NT2/D1 (cell line): ENCODE data around the gene EMP3.
"Not testable (repeated sequence)": the region's sequence is repeated elsewhere in the genome, so short reads cannot be mapped to it uniquely, and the experiment has no call there.

Experiments
- DNase-seq: peaks from one replicate; pipeline ENCODE4 v3.0.0-alpha.2; 2011; ENCODE audit warnings: low read depth, low spot score
- H3K27me3 ChIP-seq: 2 replicates; pipeline ENCODE4 v1.6.0; 2011; ENCODE audit warnings: mild to moderate bottlenecking; ENCODE audit not compliant: insufficient read length, insufficient read depth
- H3K36me3 ChIP-seq: 2 replicates; pipeline ENCODE4 v1.6.1; 2011; ENCODE audit warnings: mild to moderate bottlenecking, low read length, mixed read lengths; ENCODE audit not compliant: insufficient read depth, insufficient read length
- H3K4me1 ChIP-seq: 2 replicates; pipeline ENCODE4 v1.5.1; 2011; ENCODE audit not compliant: insufficient read depth, insufficient read length
- H3K4me3 ChIP-seq: 2 replicates; pipeline ENCODE4 v1.5.1; 2011; ENCODE audit warnings: low read depth; ENCODE audit not compliant: insufficient read length
- H3K9ac ChIP-seq: 2 replicates; pipeline ENCODE4 v1.6.0; 2011; ENCODE audit warnings: low read depth; ENCODE audit not compliant: insufficient read length
- H3K9me3 ChIP-seq: 2 replicates; pipeline ENCODE4 v1.5.1; 2011; ENCODE audit warnings: mild to moderate bottlenecking, low read length; ENCODE audit not compliant: insufficient read depth
- SUZ12 ChIP-seq: IDR thresholded peaks from 2 replicates; pipeline ENCODE4 v1.6.1; 2011; ENCODE audit not compliant: insufficient read length, insufficient read depth; ENCODE audit errors: extremely low read depth
- YY1 ChIP-seq: IDR thresholded peaks from 2 replicates; pipeline ENCODE4 v1.6.1; 2011; ENCODE audit not compliant: insufficient read length, insufficient read depth
- ZNF274 ChIP-seq: IDR thresholded peaks from 2 replicates; pipeline ENCODE4 v1.6.1; 2011; ENCODE audit warnings: mild to moderate bottlenecking, low read depth, low read length

The EMP3 gene

GRCh38 chr19:48368936-48369335, 43.6 kb downstream of the EMP3 start:
- no peak for TF ChIP-seq YY1
- no peak for TF ChIP-seq ZNF274
- no peak for TF ChIP-seq SUZ12
- Histone ChIP-seq H3K36me3 (no peaks in the 10 kb centered on the region), H3K27me3 (peaks cover 8% of the 10 kb centered on the region), H3K4me3 (no peak overlapping the region), H3K9ac (no peak overlapping the region), H3K4me1 (peaks cover 6% of the 10 kb centered on the region), H3K9me3 (peaks cover 6% of the 10 kb centered on the region; the same call in 1 of the 2 replicates)
- no peak for DNase-seq

GRCh38 chr19:48370955-48371354, 45.6 kb downstream of the EMP3 start:
- peaks cover 6% of the 10 kb centered on the region for H3K4me1 ChIP-seq
- TF ChIP-seq SUZ12 (no peak), YY1 (no peak), ZNF274 (no peak)
- DNase-seq: no peak
- no peak overlapping the region for H3K4me3 ChIP-seq
- no peaks in the 10 kb centered on the region for H3K27me3 ChIP-seq
- no peaks in the 10 kb centered on the region for H3K36me3 ChIP-seq
- H3K9ac ChIP-seq: no peak overlapping the region
- H3K9me3 ChIP-seq: no peaks in the 10 kb centered on the region

- DNase-seq: no peak
- Histone ChIP-seq H3K4me1 (peaks cover 6% of the 10 kb centered on the region), H3K9ac (no peak overlapping the region), H3K9me3 (no peaks in the 10 kb centered on the region), H3K27me3 (no peaks in the 10 kb centered on the region), H3K4me3 (no peak overlapping the region), H3K36me3 (no peaks in the 10 kb centered on the region)
- TF ChIP-seq ZNF274 (no peak), YY1 (no peak), SUZ12 (no peak)
Measured at GRCh38 chr19:48371367-48371766, 46.0 kb downstream of the EMP3 start.

- not testable (repeated sequence) for H3K4me1 ChIP-seq, H3K36me3 ChIP-seq, H3K9ac ChIP-seq, H3K27me3 ChIP-seq, DNase-seq, H3K9me3 ChIP-seq, H3K4me3 ChIP-seq
Measured at GRCh38 chr19:48371771-48372170, 46.4 kb downstream of the EMP3 start.

GRCh38 chr19:48372904-48373303, 47.6 kb downstream of the EMP3 start:
- TF ChIP-seq ZNF274 (no peak), SUZ12 (no peak), YY1 (no peak)
- Histone ChIP-seq H3K27me3 (no peaks in the 10 kb centered on the region), H3K4me1 (peaks cover 6% of the 10 kb centered on the region), H3K9ac (no peak overlapping the region), H3K36me3 (no peaks in the 10 kb centered on the region), H3K4me3 (no peak overlapping the region), H3K9me3 (no peaks in the 10 kb centered on the region)
- no peak for DNase-seq

- no peaks in the 10 kb centered on the region for H3K27me3 ChIP-seq
- no peaks in the 10 kb centered on the region for H3K36me3 ChIP-seq
- H3K9ac ChIP-seq: no peak overlapping the region
- TF ChIP-seq SUZ12: no peak
- no peak for TF ChIP-seq YY1
- no peak for TF ChIP-seq ZNF274
- peaks cover 6% of the 10 kb centered on the region for H3K4me1 ChIP-seq
- no peaks in the 10 kb centered on the region for H3K9me3 ChIP-seq
- no peak overlapping the region for H3K4me3 ChIP-seq
- no peak for DNase-seq
Measured at GRCh38 chr19:48373567-48373966, 48.2 kb downstream of the EMP3 start.

- no peaks in the 10 kb centered on the region for H3K9me3 ChIP-seq
- H3K36me3 ChIP-seq: peaks cover 17% of the 10 kb centered on the region
- no peak for DNase-seq
- TF ChIP-seq SUZ12 (no peak), YY1 (no peak), ZNF274 (no peak)
- H3K4me3 ChIP-seq: no peak overlapping the region
- H3K27me3 ChIP-seq: no peaks in the 10 kb centered on the region
- H3K9ac ChIP-seq: no peak overlapping the region
- H3K4me1 ChIP-seq: peaks cover 2% of the 10 kb centered on the region
Measured at GRCh38 chr19:48378194-48378570, 52.8 kb downstream of the EMP3 start.

GRCh38 chr19:48379058-48379457, 53.7 kb downstream of the EMP3 start:
- Histone ChIP-seq H3K9ac (no peak overlapping the region), H3K36me3 (peaks cover 25% of the 10 kb centered on the region), H3K4me1 (no peaks in the 10 kb centered on the region), H3K9me3 (no peaks in the 10 kb centered on the region), H3K4me3 (no peak overlapping the region), H3K27me3 (no peaks in the 10 kb centered on the region)
- TF ChIP-seq SUZ12 (no peak), YY1 (no peak), ZNF274 (no peak)
- no peak for DNase-seq
